K562 (cell line): ENCODE data around the gene SYT7. TPM values are rescaled to one million over a fixed set of nuclear protein-coding genes. Genes with fewer than 3 reads are reported as not detected.
A peak's percentile ranks its signal among the peaks of the same experiment; 100 is the strongest.

ENCODE experiments used
- BCOR ChIP-seq: fragments of 450-650 bp; IDR thresholded peaks from 2 replicates; pipeline ENCODE4 v1.6.1; 2016
- BHLHE40 ChIP-seq: IDR thresholded peaks from 2 replicates; pipeline ENCODE4 v1.6.1; 2011; ENCODE audit warnings: low read length, improper control_type of control experiment
- FOXP1 ChIP-seq: sonication (generic); formaldehyde crosslinking; IDR thresholded peaks from 2 replicates; pipeline ENCODE4 v1.8.0; 2022; ENCODE audit warnings: mild to moderate bottlenecking, missing genetic modification reagents
- GABPA ChIP-seq: fragments of 200-800 bp; sonication (Bioruptor generic); conservative IDR thresholded peaks from 2 replicates; pipeline ENCODE4 v1.6.1; 2016; ENCODE audit warnings: low read depth, missing genetic modification characterization, missing compliant biosample characterization
- MECOM ChIP-seq: fragments of 250-450 bp; sonication (Bioruptor Pico); IDR thresholded peaks from 2 replicates; pipeline ENCODE4 v1.8.0; 2022; ENCODE audit warnings: inconsistent platforms
- ZFPM2 ChIP-seq: fragments of 250-450 bp; sonication (Bioruptor Pico); IDR thresholded peaks from 2 replicates; pipeline ENCODE4 v1.5.1; 2022; ENCODE audit warnings: mild to moderate bottlenecking
- polyA plus RNA-seq, 8 experiments: library from polyadenylated mRNA; depleted of rRNA in 4 of 8; stranded (reverse) in 5 of 8; unstranded in 3 of 8; fragments of >200 nt; fragmentation: Nextera tagmentation in 2 of 8; fragmentation: Illumina TruSeq in 1 of 8; extraction: Ambion mirVana in 2 of 8; extraction: Trizol in 1 of 8; gene quantifications; 2 replicates each; pipeline versions ENCODE4 v1.2.1 to v1.2.3, GENCODE V29; 2011 to 2014; ENCODE audit warnings: inconsistent platforms in 1 of 8, missing spikeins in 1 of 8
- total RNA-seq, 7 experiments: library from RNA; depleted of rRNA in 6 of 7; stranded (reverse); fragments of >200 nt in 6 of 7; fragmentation: Illumina TruSeq in 2 of 7; extraction: Trizol in 2 of 7; gene quantifications; 2 replicates each; pipeline versions ENCODE4 v1.2.1 to v1.2.3, GENCODE V29; 2011 to 2021; ENCODE audit warnings: low replicate concordance in 1 of 7
- TF ChIP-seq, protein P1 (sequence below): fragments of 450-650 bp; formaldehyde crosslinking; IDR thresholded peaks from 2 replicates; pipeline ENCODE4 v1.4.0; 2020; ENCODE audit warnings: mild to moderate bottlenecking, moderate library complexity
- TF ChIP-seq, protein P2 (sequence below): fragments of 450-650 bp; IDR thresholded peaks from 2 replicates; pipeline ENCODE4 v1.6.1; 2016
- TF ChIP-seq, protein P3 (sequence below): sonication (generic); formaldehyde crosslinking; IDR thresholded peaks from 2 replicates; pipeline ENCODE4 v1.4.0; 2020; ENCODE audit warnings: mild to moderate bottlenecking, missing genetic modification reagents
- TF ChIP-seq, protein P4 (sequence below): fragments of 250-450 bp; sonication (Bioruptor Pico); IDR thresholded peaks from 2 replicates; pipeline ENCODE4 v1.8.0; 2022; ENCODE audit warnings: moderate library complexity, mild to moderate bottlenecking, inconsistent platforms
- TF ChIP-seq, protein P5 (sequence below): fragments of 450-650 bp; IDR thresholded peaks from 2 replicates; pipeline ENCODE4 v1.6.1; 2018; ENCODE audit not compliant: partially characterized antibody
- TF ChIP-seq, protein P6 (sequence below): fragments of 250-450 bp; sonication (Bioruptor Pico); IDR thresholded peaks from 2 replicates; pipeline ENCODE4 v1.4.0; 2020; ENCODE audit warnings: mild to moderate bottlenecking, moderate library complexity

The SYT7 gene
- total and polyA plus RNA-seq, 9 of the 15 experiments (the other 6 are each of a cell fraction or from before 2014, with no cell fraction given): 0.01 to 0.51 (median 0.16) TPM; not detected in 1

DNA sequence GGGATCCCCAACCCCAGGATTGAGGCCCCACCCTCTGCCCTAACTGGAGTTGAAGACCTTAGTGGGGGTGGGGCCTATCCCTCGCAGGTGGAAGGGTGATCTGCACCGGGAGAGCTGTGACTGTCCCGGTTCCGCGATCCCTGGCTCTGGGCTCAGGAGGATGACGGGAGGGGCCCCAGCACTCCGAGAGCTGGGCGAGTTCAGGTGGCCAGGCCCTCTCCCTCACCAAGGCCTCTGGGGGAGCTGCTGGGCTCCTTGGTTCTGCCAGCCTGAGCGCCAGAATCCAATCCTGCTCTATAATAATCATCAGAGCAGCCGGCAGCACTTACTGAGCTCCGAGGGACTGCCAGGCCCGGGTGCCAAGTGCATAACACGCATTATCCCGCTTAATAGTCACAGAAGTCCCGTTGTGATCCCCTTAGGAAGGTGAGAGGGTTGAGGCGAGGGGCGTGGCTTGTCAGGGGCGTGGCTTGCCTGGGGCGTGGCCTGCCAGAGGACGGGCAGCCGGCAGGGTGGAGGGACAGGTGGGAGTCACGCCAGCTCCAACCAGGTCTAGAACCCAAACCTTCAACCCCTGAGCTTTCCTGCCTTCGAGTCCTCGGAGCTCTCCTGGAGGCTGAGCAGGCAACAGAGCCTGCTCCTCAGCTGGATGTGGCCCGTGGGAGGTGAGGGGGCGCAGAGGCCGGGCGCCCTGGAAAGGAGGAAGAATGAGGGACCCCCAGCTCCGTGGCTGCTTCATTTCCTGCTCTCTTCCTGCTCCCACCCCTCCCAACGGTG, 7.3 kb upstream of the SYT7 start (continued):
- TF ChIP-seq, protein P1, sequence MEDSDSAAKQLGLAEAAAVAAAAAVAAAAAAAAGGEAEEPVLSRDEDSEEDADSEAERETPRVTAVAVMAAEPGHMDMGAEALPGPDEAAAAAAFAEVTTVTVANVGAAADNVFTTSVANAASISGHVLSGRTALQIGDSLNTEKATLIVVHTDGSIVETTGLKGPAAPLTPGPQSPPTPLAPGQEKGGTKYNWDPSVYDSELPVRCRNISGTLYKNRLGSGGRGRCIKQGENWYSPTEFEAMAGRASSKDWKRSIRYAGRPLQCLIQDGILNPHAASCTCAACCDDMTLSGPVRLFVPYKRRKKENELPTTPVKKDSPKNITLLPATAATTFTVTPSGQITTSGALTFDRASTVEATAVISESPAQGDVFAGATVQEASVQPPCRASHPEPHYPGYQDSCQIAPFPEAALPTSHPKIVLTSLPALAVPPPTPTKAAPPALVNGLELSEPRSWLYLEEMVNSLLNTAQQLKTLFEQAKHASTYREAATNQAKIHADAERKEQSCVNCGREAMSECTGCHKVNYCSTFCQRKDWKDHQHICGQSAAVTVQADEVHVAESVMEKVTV (CRISPR knock-in tag): no peak
- TF ChIP-seq, protein P2, sequence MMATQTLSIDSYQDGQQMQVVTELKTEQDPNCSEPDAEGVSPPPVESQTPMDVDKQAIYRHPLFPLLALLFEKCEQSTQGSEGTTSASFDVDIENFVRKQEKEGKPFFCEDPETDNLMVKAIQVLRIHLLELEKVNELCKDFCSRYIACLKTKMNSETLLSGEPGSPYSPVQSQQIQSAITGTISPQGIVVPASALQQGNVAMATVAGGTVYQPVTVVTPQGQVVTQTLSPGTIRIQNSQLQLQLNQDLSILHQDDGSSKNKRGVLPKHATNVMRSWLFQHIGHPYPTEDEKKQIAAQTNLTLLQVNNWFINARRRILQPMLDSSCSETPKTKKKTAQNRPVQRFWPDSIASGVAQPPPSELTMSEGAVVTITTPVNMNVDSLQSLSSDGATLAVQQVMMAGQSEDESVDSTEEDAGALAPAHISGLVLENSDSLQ: 0 out of 2 replicates have a peak, but pooled peaks have one; percentile 9
- no peak for TF ChIP-seq FOXP1 (CRISPR knock-in tag)
- TF ChIP-seq MECOM: no peak
- TF ChIP-seq ZFPM2 (CRISPR knock-in tag): no peak
- no peak for TF ChIP-seq BHLHE40
- TF ChIP-seq, protein P3, sequence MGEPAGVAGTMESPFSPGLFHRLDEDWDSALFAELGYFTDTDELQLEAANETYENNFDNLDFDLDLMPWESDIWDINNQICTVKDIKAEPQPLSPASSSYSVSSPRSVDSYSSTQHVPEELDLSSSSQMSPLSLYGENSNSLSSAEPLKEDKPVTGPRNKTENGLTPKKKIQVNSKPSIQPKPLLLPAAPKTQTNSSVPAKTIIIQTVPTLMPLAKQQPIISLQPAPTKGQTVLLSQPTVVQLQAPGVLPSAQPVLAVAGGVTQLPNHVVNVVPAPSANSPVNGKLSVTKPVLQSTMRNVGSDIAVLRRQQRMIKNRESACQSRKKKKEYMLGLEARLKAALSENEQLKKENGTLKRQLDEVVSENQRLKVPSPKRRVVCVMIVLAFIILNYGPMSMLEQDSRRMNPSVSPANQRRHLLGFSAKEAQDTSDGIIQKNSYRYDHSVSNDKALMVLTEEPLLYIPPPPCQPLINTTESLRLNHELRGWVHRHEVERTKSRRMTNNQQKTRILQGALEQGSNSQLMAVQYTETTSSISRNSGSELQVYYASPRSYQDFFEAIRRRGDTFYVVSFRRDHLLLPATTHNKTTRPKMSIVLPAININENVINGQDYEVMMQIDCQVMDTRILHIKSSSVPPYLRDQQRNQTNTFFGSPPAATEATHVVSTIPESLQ (CRISPR knock-in tag): no peak
- TF ChIP-seq GABPA: no peak
- TF ChIP-seq, protein P4, sequence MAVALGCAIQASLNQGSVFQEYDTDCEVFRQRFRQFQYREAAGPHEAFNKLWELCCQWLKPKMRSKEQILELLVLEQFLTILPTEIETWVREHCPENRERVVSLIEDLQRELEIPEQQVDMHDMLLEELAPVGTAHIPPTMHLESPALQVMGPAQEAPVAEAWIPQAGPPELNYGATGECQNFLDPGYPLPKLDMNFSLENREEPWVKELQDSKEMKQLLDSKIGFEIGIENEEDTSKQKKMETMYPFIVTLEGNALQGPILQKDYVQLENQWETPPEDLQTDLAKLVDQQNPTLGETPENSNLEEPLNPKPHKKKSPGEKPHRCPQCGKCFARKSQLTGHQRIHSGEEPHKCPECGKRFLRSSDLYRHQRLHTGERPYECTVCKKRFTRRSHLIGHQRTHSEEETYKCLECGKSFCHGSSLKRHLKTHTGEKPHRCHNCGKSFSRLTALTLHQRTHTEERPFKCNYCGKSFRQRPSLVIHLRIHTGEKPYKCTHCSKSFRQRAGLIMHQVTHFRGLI: no peak
- TF ChIP-seq, protein P5, sequence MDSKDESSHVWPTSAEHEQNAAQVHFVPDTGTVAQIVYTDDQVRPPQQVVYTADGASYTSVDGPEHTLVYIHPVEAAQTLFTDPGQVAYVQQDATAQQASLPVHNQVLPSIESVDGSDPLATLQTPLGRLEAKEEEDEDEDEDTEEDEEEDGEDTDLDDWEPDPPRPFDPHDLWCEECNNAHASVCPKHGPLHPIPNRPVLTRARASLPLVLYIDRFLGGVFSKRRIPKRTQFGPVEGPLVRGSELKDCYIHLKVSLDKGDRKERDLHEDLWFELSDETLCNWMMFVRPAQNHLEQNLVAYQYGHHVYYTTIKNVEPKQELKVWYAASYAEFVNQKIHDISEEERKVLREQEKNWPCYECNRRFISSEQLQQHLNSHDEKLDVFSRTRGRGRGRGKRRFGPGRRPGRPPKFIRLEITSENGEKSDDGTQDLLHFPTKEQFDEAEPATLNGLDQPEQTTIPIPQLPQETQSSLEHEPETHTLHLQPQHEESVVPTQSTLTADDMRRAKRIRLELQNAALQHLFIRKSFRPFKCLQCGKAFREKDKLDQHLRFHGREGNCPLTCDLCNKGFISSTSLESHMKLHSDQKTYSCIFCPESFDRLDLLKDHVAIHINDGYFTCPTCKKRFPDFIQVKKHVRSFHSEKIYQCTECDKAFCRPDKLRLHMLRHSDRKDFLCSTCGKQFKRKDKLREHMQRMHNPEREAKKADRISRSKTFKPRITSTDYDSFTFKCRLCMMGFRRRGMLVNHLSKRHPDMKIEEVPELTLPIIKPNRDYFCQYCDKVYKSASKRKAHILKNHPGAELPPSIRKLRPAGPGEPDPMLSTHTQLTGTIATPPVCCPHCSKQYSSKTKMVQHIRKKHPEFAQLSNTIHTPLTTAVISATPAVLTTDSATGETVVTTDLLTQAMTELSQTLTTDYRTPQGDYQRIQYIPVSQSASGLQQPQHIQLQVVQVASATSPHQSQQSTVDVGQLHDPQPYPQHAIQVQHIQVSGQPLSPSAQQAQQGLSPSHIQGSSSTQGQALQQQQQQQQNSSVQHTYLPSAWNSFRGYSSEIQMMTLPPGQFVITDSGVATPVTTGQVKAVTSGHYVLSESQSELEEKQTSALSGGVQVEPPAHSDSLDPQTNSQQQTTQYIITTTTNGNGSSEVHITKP: peak; percentile 44
- TF ChIP-seq BCOR: no peak
- TF ChIP-seq, protein P6, sequence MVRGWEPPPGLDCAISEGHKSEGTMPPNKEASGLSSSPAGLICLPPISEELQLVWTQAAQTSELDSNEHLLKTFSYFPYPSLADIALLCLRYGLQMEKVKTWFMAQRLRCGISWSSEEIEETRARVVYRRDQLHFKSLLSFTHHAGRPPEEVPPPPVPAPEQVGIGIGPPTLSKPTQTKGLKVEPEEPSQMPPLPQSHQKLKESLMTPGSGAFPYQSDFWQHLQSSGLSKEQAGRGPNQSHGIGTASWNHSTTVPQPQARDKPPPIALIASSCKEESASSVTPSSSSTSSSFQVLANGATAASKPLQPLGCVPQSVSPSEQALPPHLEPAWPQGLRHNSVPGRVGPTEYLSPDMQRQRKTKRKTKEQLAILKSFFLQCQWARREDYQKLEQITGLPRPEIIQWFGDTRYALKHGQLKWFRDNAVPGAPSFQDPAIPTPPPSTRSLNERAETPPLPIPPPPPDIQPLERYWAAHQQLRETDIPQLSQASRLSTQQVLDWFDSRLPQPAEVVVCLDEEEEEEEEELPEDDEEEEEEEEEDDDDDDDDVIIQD: no peak
